GM23338 (cell line): ENCODE data around the gene DPY19L3. TPM values are rescaled to one million over a fixed set of nuclear protein-coding genes. Genes with fewer than 3 reads are reported as not detected.

Experiments
- ATAC-seq: fragments of 200-7000 bp; cut with Tn5 transposase; 3 replicates; pipeline ENCODE4 v1.9.1; 2020
- DNase-seq: peaks from one replicate; pipeline ENCODE4 v3.0.0-alpha.2; 2015; ENCODE audit warnings: low spot score
- H2AFZ ChIP-seq: fragments of 200-600 bp; sonication (generic); 2 replicates; pipeline ENCODE4 v1.8.0; 2016; ENCODE audit warnings: antibody characterized with exemption, mild to moderate bottlenecking, moderate library complexity
- H3F3A ChIP-seq: fragments of 200-600 bp; sonication (generic); replicated peaks from 2 replicates; pipeline ENCODE4 v1.8.0; 2017; ENCODE audit warnings: antibody characterized with exemption, mixed run types, low read depth
- H3K27ac ChIP-seq: fragments of 200-600 bp; sonication (generic); 2 replicates; pipeline ENCODE4 v1.6.1; 2016; ENCODE audit warnings: low read depth
- H3K27me3 ChIP-seq: fragments of 200-600 bp; sonication (generic); 2 replicates; pipeline ENCODE4 v1.8.0; 2016; ENCODE audit warnings: mild to moderate bottlenecking, mixed run types, moderate library complexity; ENCODE audit not compliant: insufficient read depth
- H3K36me3 ChIP-seq: fragments of 200-600 bp; sonication (generic); 2 replicates; pipeline ENCODE4 v1.8.0; 2016; ENCODE audit warnings: mild to moderate bottlenecking; ENCODE audit not compliant: insufficient read depth
- H3K4me1 ChIP-seq: fragments of 200-600 bp; sonication (generic); 2 replicates; pipeline ENCODE4 v1.8.0; 2016; ENCODE audit warnings: mild to moderate bottlenecking, moderate library complexity; ENCODE audit not compliant: insufficient read depth
- H3K4me2 ChIP-seq: fragments of 200-600 bp; sonication (generic); 2 replicates; pipeline ENCODE4 v1.7.1; 2017; ENCODE audit warnings: mixed run types
- H3K4me3 ChIP-seq: fragments of 200-600 bp; sonication (generic); 2 replicates; pipeline ENCODE4 v1.6.1; 2016; ENCODE audit warnings: mixed run types
- H3K79me2 ChIP-seq: fragments of 200-600 bp; sonication (generic); replicated peaks from 2 replicates; pipeline ENCODE4 v1.8.0; 2017; ENCODE audit warnings: mild to moderate bottlenecking; ENCODE audit not compliant: insufficient read depth
- H3K9me2 ChIP-seq: fragments of 200-600 bp; sonication (generic); 2 replicates; pipeline ENCODE4 v1.8.0; 2017; ENCODE audit not compliant: insufficient read depth
- H4K20me1 ChIP-seq: fragments of 200-600 bp; sonication (generic); replicated peaks from 2 replicates; pipeline ENCODE4 v1.8.0; 2017; ENCODE audit warnings: mild to moderate bottlenecking; ENCODE audit not compliant: insufficient read depth
- H3K27ac Mint-ChIP-seq: 2 replicates; pipeline ENCODE4 v1.8.0; 2020; ENCODE audit warnings: inconsistent platforms, mild to moderate bottlenecking, moderate library complexity, mixed read lengths
- H3K27me3 Mint-ChIP-seq: 3 replicates; pipeline ENCODE4 v1.8.0; 2022; ENCODE audit warnings: low read depth, mild to moderate bottlenecking, moderate library complexity, mixed read lengths, inconsistent platforms; ENCODE audit not compliant: insufficient read depth, poor library complexity
- H3K36me3 Mint-ChIP-seq: 3 replicates; pipeline ENCODE4 v1.8.0; 2021; ENCODE audit warnings: low read depth, mild to moderate bottlenecking, inconsistent platforms, moderate library complexity, mixed read lengths
- H3K4me1 Mint-ChIP-seq: 3 replicates; pipeline ENCODE4 v1.8.0; 2020; ENCODE audit warnings: mild to moderate bottlenecking, inconsistent platforms, mixed read lengths
- H3K4me3 Mint-ChIP-seq: 3 replicates; pipeline ENCODE4 v1.8.0; 2021; ENCODE audit warnings: moderate library complexity, mild to moderate bottlenecking, inconsistent platforms, mixed read lengths
- H3K9me3 Mint-ChIP-seq: 3 replicates; pipeline ENCODE4 v1.8.0; 2020; ENCODE audit warnings: moderate library complexity, mild to moderate bottlenecking, inconsistent platforms, mixed read lengths
- CREB1 ChIP-seq: fragments of 250-450 bp; sonication (Bioruptor Pico); IDR thresholded peaks from 2 replicates; pipeline ENCODE4 v1.5.0; 2020; ENCODE audit warnings: low read depth, mild to moderate bottlenecking, moderate library complexity
- CTCF ChIP-seq, 2 experiments: fragments of 200-600 bp in 1 of 2; sonication (generic) in 1 of 2; conservative IDR thresholded peaks; 2 replicates each; pipeline versions ENCODE4 v1.5.1 to v1.6.1; 2016 to 2017; ENCODE audit warnings: antibody characterized with exemption in 2 of 2, low read depth in 2 of 2, mild to moderate bottlenecking in 2 of 2, moderate library complexity in 1 of 2
- ETS1 ChIP-seq: IDR thresholded peaks from 2 replicates; pipeline ENCODE4 v1.6.1; 2016; ENCODE audit warnings: antibody characterized with exemption
- EZH2 ChIP-seq: fragments of 200-600 bp; sonication (generic); IDR thresholded peaks from one replicate; pipeline ENCODE4 v1.8.0; 2017; ENCODE audit warnings: antibody characterized with exemption, mild to moderate bottlenecking, low read depth; ENCODE audit not compliant: unreplicated experiment
- EZH2phosphoT487 ChIP-seq: fragments of 200-600 bp; sonication (generic); IDR thresholded peaks from one replicate; pipeline ENCODE4 v1.8.1; 2018; ENCODE audit warnings: antibody characterized with exemption; ENCODE audit not compliant: unreplicated experiment
- JUNB ChIP-seq: IDR thresholded peaks from one replicate; pipeline ENCODE4 v1.6.1; 2016; ENCODE audit warnings: antibody characterized with exemption; ENCODE audit not compliant: unreplicated experiment
- NANOG ChIP-seq: IDR thresholded peaks from 2 replicates; pipeline ENCODE4 v1.6.1; 2016; ENCODE audit warnings: antibody characterized with exemption, borderline replicate concordance
- POLR2AphosphoS5 ChIP-seq: IDR thresholded peaks from 2 replicates; pipeline ENCODE4 v1.6.1; 2016; ENCODE audit warnings: antibody characterized with exemption, low read depth
- STAT1 ChIP-seq: IDR thresholded peaks from one replicate; pipeline ENCODE4 v1.6.1; 2016; ENCODE audit warnings: antibody characterized with exemption; ENCODE audit not compliant: unreplicated experiment
- ZNF114 ChIP-seq: fragments of 250-450 bp; sonication (Bioruptor Pico); IDR thresholded peaks from 2 replicates; pipeline ENCODE4 v1.5.0; 2020; ENCODE audit warnings: mild to moderate bottlenecking, moderate library complexity
- ZNF331 ChIP-seq: fragments of 250-450 bp; sonication (Bioruptor Pico); IDR thresholded peaks from 2 replicates; pipeline ENCODE4 v1.5.0; 2020; ENCODE audit warnings: low read depth, mild to moderate bottlenecking, moderate library complexity
- ZNF462 ChIP-seq: fragments of 250-450 bp; sonication (Bioruptor Pico); IDR thresholded peaks from 2 replicates; pipeline ENCODE4 v1.5.0; 2020; ENCODE audit warnings: mild to moderate bottlenecking, moderate library complexity
- polyA plus RNA-seq: library from polyadenylated mRNA; unstranded; fragments of >200 nt; fragmentation: Nextera tagmentation; extraction: Ambion mirVana; gene quantifications from 2 replicates; pipeline ENCODE4 v1.2.1, GENCODE V29; 2016
- total RNA-seq: library from RNA; depleted of rRNA; stranded (reverse); fragments of >200 nt; shearing (Covaris generic); gene quantifications from 2 replicates; pipeline ENCODE4 v1.2.3, GENCODE V29; 2014
- TF ChIP-seq, protein P1 (sequence below): IDR thresholded peaks from one replicate; pipeline ENCODE4 v1.6.1; 2018; ENCODE audit warnings: antibody characterized with exemption; ENCODE audit not compliant: unreplicated experiment

The DPY19L3 gene
- total and polyA plus RNA-seq, 2 experiments from 2014 or later, result 13.5 to 46.6 TPM

- peaks cover 11% of the 10 kb centered on the region; the same call in 1 of the 2 replicates for H3K36me3 ChIP-seq
Measured at GRCh38 chr19:32450217-32450616, 44.6 kb downstream of the DPY19L3 start.

More at GRCh38 chr19:32450217-32450616, 44.6 kb downstream of the DPY19L3 start:
- Mint-ChIP-seq H3K4me1 (no peaks in the 10 kb centered on the region), H3K9me3 (no peaks in the 10 kb centered on the region), H3K27me3 (no peaks in the 10 kb centered on the region), H3K4me3 (no peak overlapping the region), H3K27ac (no peak overlapping the region), H3K36me3 (peaks cover 17% of the 10 kb centered on the region)
- no peak overlapping the region for H2AFZ ChIP-seq
- no peaks in the 10 kb centered on the region for H3K27me3 ChIP-seq
- ATAC-seq (no peak), DNase-seq (no peak)
- H3F3A ChIP-seq, result no peaks in the 10 kb centered on the region
- no peaks in the 10 kb centered on the region for H4K20me1 ChIP-seq
- no peaks in the 10 kb centered on the region for H3K79me2 ChIP-seq
- TF ChIP-seq, protein P1, sequence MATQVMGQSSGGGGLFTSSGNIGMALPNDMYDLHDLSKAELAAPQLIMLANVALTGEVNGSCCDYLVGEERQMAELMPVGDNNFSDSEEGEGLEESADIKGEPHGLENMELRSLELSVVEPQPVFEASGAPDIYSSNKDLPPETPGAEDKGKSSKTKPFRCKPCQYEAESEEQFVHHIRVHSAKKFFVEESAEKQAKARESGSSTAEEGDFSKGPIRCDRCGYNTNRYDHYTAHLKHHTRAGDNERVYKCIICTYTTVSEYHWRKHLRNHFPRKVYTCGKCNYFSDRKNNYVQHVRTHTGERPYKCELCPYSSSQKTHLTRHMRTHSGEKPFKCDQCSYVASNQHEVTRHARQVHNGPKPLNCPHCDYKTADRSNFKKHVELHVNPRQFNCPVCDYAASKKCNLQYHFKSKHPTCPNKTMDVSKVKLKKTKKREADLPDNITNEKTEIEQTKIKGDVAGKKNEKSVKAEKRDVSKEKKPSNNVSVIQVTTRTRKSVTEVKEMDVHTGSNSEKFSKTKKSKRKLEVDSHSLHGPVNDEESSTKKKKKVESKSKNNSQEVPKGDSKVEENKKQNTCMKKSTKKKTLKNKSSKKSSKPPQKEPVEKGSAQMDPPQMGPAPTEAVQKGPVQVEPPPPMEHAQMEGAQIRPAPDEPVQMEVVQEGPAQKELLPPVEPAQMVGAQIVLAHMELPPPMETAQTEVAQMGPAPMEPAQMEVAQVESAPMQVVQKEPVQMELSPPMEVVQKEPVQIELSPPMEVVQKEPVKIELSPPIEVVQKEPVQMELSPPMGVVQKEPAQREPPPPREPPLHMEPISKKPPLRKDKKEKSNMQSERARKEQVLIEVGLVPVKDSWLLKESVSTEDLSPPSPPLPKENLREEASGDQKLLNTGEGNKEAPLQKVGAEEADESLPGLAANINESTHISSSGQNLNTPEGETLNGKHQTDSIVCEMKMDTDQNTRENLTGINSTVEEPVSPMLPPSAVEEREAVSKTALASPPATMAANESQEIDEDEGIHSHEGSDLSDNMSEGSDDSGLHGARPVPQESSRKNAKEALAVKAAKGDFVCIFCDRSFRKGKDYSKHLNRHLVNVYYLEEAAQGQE, result no peak
- TF ChIP-seq STAT1 (no peak), EZH2 (no peak), CREB1 (no peak), ETS1 (no peak), CTCF (conservative IDR thresholded peaks at IDR 0.05; ENCODE audit: low read depth in 2 of 2) (no peak), POLR2AphosphoS5 (no peak), NANOG (no peak), EZH2phosphoT487 (no peak), ZNF462 (CRISPR knock-in tag) (no peak), ZNF114 (CRISPR knock-in tag) (no peak), JUNB (no peak), ZNF331 (no peak)
- H3K9me2 ChIP-seq, result no peaks in the 10 kb centered on the region
- H3K4me3 ChIP-seq, result no peak overlapping the region
- no peaks in the 10 kb centered on the region for H3K4me1 ChIP-seq
- H3K27ac ChIP-seq, result no peak overlapping the region
- no peak overlapping the region for H3K4me2 ChIP-seq
